Activated T-cell treated with anti-CD3 and anti-CD28 coated beads for 1 hour (primary cell): Measurements from ENCODE around the gene MAPT.

Experiments
- DNase-seq: peaks from one replicate; pipeline ENCODE4 v3.0.0-alpha.2; 2020; ENCODE audit warnings: low read depth

MAPT gene

DNA sequence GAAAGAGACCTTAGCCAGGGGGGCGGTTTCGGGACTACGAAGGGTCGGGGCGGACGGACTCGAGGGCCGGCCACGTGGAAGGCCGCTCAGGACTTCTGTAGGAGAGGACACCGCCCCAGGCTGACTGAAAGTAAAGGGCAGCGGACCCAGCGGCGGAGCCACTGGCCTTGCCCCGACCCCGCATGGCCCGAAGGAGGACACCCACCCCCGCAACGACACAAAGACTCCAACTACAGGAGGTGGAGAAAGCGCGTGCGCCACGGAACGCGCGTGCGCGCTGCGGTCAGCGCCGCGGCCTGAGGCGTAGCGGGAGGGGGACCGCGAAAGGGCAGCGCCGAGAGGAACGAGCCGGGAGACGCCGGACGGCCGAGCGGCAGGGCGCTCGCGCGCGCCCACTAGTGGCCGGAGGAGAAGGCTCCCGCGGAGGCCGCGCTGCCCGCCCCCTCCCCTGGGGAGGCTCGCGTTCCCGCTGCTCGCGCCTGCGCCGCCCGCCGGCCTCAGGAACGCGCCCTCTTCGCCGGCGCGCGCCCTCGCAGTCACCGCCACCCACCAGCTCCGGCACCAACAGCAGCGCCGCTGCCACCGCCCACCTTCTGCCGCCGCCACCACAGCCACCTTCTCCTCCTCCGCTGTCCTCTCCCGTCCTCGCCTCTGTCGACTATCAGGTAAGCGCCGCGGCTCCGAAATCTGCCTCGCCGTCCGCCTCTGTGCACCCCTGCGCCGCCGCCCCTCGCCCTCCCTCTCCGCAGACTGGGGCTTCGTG lies at the start of gene MAPT:
MAPT (plus strand) TSS at position 533 of the 763 bp plus-strand sequence. CDS start 67,784 bp downstream, outside the sequence.
- DNase-seq = peak; percentile 65

DNA sequence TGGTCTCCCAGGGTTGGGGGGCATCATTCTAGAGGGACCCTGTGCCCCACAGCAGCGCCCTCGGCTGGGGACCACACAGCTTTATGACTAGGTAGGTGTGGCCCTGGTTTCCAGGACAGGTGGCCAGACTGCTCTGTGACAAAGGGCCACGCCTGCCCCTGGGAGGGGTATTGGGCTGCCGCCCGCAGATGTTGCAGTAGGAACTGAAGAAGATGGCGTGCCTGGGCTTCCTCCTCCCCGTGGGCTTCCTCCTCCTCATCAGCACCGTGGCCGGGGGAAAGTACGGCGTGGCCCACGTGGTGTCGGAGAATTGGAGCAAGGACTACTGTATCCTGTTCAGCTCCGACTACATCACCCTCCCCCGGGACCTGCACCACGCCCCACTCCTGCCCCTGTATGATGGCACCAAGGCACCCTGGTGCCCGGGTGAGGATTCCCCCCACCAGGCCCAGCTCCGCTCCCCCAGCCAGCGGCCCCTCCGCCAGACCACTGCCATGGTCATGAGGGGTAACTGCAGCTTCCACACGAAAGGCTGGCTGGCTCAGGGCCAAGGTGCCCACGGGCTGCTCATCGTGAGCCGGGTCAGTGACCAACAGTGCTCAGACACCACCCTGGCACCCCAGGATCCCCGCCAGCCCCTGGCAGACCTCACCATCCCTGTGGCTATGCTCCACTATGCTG lies 49.5 kb upstream of the MAPT start, which contains the start of gene SPPL2C:
SPPL2C (plus strand) TSS at position 187 of the 681 bp plus-strand sequence; CDS start at position 213, 26 bp downstream.
- no peak for DNase-seq

- no peak for DNase-seq
Observed at GRCh38 chr17:45845376-45846185, 48.8 kb upstream of the MAPT start.

- DNase-seq = no peak
Observed at GRCh38 chr17:45846223-45846622, 48.1 kb upstream of the MAPT start.

- no peak for DNase-seq
Observed at GRCh38 chr17:45846646-45847045, 47.7 kb upstream of the MAPT start.

- no peak for DNase-seq
Observed at GRCh38 chr17:45847101-45847500, 47.3 kb upstream of the MAPT start.

DNA sequence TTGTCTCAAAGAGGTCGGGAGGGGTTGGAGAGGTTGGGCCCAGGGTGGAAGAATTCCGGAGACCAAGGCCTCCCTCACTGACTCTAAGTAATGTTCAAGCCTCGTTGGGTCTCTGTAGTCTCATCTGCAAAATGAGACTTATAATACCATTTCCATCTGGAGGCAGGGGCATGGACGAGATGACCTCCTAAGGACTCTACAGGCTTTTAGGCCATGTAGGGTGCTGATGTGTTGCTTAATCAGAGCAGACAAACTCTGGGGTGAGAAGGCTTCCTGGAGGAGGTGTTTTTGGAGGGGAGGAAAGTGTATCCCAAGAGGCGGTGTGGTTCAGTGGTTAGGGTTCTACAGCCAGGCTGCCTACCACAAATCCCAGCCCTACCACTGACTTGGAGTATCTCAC lies 46.6 kb upstream of the MAPT start:
- no peak for DNase-seq

DNA sequence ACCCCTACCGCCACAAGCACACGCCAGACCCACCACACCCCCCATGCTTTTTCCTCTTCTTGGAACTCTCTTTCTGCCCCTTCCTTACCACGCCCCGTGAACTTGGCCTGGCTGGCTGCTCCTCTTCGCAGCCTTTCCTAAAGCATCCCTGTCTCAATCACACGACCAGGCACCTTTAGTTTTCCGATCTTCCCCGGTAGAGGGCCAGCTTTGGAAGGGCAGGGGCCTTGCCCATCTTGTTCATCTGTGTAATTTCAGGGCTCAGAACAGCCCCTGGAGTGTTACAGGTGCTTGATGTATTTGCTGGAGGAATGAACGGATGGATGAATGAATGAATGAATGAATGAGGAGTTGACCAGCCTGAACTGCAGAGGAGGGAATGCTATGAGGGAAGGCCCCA lies 45.9 kb upstream of the MAPT start:
- DNase-seq = no peak

DNA sequence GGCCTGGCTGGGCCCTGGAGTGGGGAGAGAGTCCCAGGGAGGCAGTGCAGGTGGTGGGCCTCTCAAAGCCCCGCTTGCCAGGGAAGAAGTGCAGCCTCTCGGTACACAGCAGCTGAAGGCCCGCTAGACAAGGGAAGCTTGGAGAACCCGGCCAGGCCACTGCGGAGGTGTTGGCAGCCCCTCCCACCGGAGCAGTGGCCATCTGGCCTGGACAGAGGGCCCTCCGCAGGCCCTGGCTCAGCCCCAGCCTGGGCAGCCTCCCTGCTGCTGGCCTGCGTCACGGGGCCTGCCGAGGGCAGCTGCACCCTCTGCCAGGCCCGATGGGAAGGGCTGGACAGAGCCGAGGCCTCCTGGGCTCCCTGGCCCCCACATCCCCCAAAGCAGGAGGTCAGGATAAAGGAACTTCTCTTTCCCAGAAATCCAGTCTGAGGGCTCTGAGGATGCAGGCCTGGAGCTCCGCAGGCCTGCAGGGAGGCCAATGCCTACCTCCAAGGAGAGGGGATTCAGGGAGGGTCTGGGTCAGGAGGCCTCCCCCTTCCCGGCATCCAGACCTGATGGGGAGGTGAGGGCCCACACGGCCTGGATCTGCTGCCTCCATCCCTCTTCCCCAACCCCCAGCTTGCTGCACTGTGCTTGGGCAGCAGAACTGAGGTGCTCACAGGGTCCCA lies 45.4 kb upstream of the MAPT start:
- no peak for DNase-seq

DNA sequence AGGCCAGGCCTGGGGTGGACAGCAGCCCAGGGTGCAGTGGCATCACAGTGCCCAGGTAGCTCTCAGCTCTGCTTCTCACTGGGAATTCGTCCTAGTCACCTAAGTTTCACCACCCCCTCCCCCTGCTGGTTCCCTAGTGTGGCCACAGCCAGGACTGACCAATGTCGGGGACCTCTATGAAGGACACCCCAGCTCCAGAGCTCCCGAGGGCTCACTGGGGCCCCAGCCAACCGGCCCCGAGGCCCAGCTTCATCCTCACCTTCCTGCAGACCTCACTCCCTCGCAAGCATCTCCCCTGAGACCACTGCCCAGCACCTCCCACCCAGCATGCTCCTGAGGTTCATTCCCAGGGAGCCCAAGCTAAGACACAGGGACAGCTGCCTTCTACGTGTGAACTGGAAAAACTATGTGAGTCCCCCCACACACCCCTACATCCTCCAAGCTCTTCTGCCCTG lies 44.8 kb upstream of the MAPT start:
- DNase-seq = no peak

- DNase-seq = no peak
Observed at GRCh38 chr17:45850011-45850410, 44.3 kb upstream of the MAPT start.

DNA sequence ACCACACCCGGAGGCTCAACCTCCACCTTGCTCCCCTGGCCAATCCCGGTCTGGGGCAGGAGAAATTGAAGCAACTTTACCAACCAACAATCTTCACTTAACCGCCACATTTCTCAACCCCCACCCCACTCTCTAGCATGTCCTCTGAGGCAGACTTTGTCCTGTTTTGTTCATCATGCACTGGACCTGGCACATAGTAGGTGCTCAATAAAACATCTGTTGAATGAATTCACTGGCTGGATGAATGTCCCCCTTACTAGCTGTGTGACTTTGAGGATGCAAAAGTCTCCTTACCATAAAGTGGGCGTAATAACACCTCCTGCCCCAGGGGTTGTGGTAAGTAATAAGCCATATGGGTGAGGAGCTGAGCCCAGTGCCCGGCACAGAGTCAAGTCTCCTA lies 43.9 kb upstream of the MAPT start:
- DNase-seq = no peak

- DNase-seq = no peak
Observed at GRCh38 chr17:45851022-45851421, 43.3 kb upstream of the MAPT start.

DNA sequence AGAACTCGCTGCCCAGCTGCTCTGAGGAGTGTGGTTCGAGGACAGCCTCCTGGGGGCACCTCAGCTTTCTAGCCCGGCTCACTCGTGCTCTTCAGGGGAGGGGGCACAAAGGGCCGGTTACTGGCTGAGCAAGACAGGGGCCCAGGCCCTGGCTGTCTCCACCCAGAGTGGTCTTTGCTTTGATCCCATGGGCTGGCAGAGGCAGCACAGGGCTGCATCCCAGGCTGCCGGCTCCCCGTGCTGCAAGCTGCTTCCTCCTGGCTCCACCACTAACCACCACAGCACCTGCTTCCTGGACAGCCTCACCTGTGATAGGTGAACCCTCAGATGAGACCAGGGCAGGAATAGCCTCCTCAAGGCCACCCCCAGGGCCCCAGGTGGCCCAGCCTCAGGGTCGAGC lies 42.9 kb upstream of the MAPT start:
- no peak for DNase-seq

DNA sequence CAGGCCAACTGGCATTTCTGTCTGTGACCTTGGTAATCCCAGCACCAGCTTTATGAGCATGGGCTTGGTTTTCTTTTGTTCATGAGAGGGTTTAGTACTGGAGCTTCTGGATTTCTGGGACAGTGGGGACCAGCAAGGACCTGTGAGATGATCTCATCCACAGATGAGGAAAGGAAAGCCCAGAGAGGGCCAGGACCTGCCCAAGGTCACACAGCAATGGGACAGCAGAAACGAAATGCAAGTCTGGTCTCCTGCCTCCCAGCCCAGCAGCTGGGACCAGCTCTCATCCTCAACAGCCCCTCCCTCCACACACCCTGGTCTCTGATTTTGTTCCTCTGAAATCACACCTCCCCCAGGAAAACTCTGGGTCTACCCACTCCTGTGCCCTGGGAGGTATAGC lies 42.5 kb upstream of the MAPT start:
- no peak for DNase-seq

DNA sequence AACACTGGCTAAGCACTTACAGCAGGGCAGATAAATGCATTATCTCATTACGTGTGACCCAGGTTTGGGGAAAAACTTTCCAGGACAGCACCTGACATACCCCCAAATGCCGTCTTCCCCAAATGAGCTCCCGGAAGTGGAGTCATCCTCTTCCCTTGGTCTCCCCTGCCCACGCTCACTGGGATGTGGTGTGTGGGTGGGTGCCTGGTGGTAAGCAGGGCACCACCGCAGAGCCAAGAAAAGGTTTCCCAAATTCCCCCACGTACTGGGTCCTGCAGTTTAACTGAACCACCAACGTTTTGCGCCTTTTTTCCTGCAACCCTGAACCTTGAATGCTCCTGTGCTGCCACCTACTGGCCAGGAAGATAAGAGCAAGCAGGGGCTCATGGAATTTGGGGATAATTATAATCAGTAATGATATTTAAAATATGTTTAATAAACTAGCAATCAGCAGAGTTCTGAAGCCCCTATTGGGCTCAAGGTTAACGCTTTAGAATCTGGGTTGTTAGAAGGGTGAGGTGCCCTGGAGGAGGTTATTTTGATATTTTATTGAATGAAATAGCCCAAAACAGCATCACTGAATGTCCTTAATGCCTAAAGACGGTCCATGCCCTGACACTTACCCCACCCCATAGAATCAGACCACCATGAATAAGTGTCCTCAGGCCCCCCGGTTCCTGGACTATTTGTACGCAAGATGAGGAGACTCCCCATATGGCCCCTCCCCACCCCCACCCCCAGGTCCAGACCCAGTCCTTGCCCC lies 41.6 kb upstream of the MAPT start:
- peak; percentile 56 for DNase-seq

- DNase-seq = no peak
Observed at GRCh38 chr17:45854209-45854608, 40.1 kb upstream of the MAPT start.

GRCh38 chr17:45855691-45856336 lies 38.5 kb upstream of the MAPT start:
- no peak for DNase-seq

- no peak for DNase-seq
Observed at GRCh38 chr17:45857977-45858708, 36.2 kb upstream of the MAPT start.

DNA sequence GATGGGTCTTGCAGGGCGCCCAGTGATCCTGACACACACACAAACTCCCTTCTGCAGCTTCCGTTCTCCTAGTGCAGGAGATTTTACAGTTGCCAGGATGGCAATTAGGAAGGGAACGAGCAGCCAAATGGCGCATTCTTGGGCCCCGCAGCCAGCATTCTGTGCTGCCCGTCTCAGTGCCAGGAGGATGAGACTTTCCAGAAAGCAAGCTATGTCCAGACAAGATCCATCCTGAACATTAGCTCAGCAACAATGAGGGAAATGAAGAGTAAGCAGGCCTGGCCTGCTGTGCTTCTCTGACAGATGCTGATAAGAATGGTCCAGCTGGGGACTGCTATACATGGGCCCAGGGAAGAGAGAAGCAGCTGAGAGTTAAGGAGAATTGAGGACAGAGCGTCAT lies 33.2 kb upstream of the MAPT start:
- no peak for DNase-seq
